GM13977 (cell line): Measurements from ENCODE around the gene RAC3.

Experiments used
- DNase-seq: peaks from one replicate; pipeline ENCODE4 v3.0.0; 2012; ENCODE audit warnings: low spot score
- CTCF ChIP-seq: IDR thresholded peaks from 2 replicates; pipeline ENCODE4 v1.5.1; 2012; ENCODE audit warnings: mild to moderate bottlenecking, control low read depth; ENCODE audit not compliant: insufficient read depth; ENCODE audit errors: extremely low read depth, missing control alignments
- in situ Hi-C: fragments of 300-500 bp; cut with MboI; formaldehyde crosslinking; loops from one replicate; pipeline ENCODE4 v1.12.0; 2022; ENCODE audit warnings: low sequenced_read_pairs, low pct_unique_long_range_greater_than_20kb, mixed read lengths, inconsistent platforms; ENCODE audit not compliant: unreplicated experiment

The RAC3 gene

DNA sequence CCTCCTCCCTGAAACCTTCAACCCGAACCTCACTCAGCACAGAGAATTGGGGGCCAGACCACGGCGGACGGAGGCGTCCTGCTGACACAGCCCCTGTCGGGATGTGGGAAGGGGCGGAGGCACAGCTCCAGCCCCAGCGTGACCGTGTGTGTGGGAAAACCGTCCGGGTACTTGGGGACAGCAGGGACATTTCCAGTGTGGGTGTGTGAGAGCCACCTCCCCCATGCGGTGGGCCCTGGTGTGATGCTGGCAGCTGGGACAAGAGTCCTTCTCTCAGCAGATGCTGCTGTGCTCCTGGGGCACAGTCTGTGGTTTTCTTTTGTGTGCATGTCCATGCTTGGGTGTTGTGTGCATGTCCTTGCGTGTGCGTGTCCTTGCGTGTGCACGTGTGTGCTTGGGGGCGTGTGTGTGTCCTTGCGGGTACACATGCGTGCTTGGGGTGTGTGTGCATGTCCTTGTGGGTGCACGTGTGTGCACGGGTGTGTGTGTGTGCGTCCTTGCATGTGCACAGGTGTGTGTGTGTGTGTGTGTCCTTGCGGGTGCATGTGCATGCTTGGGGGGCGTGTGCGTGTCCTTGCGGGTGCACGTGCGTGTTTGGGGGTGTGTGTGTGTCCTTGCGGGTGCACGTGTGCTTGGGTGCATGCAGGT lies 25.7 kb upstream of the RAC3 start:
- in situ Hi-C loops: no loop called here
- no peak for TF ChIP-seq CTCF
- DNase-seq: no peak

DNA sequence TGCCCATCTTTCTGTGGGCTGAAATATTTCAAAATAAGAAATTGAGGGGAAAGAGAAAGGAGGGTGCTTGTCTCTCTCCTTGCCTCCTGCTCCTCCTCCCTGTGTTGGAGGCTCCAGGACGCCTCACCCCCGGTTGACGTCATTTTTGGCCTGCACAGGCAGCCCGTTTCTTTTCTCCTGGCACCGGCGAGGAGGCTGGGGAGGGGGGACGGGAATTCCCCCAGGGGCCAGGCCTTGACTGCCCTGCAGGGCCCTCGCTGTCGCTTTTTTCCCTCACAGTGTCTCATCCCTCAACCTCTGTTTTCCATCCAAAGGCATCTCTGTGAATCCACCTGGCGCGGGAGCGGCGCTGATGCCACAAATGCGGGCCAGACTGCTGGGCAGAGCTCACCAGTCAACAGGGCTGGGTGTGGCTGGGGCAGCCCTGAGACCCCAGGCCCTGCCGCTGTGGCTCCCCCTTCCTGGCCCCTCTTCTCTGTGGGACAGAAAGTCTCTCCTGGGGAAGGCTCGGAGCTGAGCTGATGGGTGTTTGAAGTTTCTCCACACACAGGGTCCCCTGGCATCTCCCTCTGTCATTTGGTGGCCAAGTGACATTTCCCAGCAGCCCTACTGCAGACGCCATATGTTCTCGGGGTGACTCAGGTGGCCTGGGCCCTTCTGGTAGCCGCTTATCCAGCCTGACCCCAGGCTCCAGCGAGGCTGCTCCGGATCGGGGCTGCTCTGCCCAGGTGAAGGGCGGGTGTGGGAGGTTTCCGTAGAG lies 24.8 kb upstream of the RAC3 start:
- in situ Hi-C loops: no loop called here

DNA sequence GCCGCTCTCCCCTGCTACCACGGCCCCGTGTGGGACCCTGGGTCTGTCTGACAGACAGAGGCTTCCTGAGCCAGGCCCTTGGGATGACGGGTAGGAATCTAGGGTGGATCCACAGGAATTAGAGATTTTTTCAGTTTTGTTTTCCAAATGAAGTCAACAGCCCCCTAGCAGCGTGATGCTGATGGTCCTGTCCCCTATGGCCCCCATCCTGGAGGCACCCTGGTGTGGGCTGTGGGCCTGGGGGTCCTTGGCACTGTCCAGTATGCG lies 24.3 kb upstream of the RAC3 start:
- in situ Hi-C loops: no loop called here
- TF ChIP-seq CTCF: no peak
- no peak for DNase-seq

More for the DNA sequence above, 24.8 kb upstream of the RAC3 start:
- TF ChIP-seq CTCF: no peak
- DNase-seq: no peak

- TF ChIP-seq CTCF: no peak
- no peak for DNase-seq
- in situ Hi-C loops: no loop called here
Measured at GRCh38 chr17:82007495-82008257, 23.8 kb upstream of the RAC3 start.

GRCh38 chr17:82008258-82008940 lies 23.1 kb upstream of the RAC3 start:
- in situ Hi-C loops: no loop called here
- DNase-seq: no peak
- TF ChIP-seq CTCF: no peak

- no peak for DNase-seq
Measured at GRCh38 chr17:82008941-82009405, 22.5 kb upstream of the RAC3 start.

More at GRCh38 chr17:82008941-82009405, 22.5 kb upstream of the RAC3 start:
- TF ChIP-seq CTCF: no peak
- in situ Hi-C loops: no loop called here
